ENCODE data around the gene ATG3.
"Not testable (repeated sequence)": the region's sequence is repeated elsewhere in the genome, so short reads cannot be mapped to it uniquely, and the experiment has no call there.

The ATG3 gene

DNA sequence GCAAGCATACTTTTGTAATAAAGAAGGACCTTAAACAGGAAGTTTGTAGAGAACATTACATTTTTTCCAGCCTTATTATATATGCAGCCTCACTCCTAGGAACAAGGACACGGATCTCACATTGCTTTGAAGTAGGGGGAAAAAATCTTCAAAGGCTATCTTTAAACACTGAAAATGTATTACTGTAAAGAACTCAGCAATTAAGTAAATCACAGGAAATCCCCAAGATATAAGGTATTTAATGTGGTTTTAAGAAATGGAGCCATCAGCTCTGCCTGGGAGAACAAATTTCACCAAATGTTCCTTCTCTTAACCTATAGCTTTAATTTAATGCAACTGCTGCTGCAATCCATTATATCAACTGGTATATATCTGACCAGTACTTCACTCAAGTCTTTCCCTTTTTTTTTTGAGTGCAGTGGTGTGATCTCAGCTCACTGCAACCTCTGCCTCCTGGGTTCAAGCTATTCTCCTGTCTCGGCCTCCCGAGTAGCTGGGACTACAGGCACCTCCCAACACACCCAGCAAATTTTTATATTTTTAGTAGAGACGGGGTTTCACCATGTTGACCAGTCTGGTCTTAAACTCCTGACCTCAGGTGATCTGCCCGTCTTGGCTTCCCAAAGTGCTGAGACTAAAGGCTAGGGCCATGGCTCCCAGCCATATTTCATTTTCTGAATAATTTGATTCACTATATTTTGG lies 65.2 kb downstream of the ATG3 start (continued):
- TF ChIP-seq, protein P1, sequence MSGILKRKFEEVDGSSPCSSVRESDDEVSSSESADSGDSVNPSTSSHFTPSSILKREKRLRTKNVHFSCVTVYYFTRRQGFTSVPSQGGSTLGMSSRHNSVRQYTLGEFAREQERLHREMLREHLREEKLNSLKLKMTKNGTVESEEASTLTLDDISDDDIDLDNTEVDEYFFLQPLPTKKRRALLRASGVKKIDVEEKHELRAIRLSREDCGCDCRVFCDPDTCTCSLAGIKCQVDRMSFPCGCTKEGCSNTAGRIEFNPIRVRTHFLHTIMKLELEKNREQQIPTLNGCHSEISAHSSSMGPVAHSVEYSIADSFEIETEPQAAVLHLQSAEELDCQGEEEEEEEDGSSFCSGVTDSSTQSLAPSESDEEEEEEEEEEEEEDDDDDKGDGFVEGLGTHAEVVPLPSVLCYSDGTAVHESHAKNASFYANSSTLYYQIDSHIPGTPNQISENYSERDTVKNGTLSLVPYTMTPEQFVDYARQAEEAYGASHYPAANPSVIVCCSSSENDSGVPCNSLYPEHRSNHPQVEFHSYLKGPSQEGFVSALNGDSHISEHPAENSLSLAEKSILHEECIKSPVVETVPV (CRISPR knock-in tag; IDR thresholded peaks at IDR 0.05): no peak
- no peak for TF ChIP-seq PPARA (CRISPR knock-in tag; IDR thresholded peaks at IDR 0.05; ENCODE audit: borderline replicate concordance)
- TF ChIP-seq ZFP3 (CRISPR knock-in tag; IDR thresholded peaks at IDR 0.05): no peak

DNA sequence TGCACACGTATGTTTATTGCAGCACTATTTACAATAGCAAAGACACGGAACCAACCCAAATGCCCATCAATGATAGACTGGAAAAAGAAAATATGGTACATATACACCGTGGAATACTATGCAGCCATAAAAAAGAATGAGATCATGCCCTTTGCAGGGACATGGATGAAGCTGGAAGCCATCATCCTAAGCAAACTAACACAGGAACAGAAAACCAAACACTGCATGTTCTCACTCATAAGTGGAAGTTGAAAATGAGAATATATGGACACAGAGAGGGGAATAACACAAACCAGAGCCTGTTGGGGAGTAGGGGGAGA lies 67.4 kb downstream of the ATG3 start:
- ATAC-seq: not testable (repeated sequence)

DNA sequence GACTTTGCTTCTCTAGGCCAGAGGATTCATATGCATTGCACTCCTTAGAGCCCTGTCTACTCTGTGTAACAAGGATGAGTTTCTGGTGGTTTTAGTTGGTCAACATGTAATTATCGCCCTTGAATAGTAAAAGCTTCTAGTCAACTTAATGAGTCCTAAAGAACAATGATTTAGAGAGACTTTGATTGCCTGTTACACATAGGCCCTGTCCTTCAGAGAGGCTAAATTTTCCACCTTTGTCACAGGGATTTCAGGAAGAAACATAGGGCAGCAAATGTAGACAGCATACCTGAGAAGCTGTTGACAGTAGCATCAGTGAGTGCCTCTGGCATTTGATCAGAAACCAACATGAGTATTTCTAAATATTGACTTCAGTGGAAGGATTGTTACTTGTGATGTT lies 69.6 kb downstream of the ATG3 start:
- ATAC-seq: no peak
- no peak for TF ChIP-seq BACH2 (CRISPR knock-in tag; IDR thresholded peaks at IDR 0.05; ENCODE audit: borderline replicate concordance)
- no peak for TF ChIP-seq ZC3H10 (CRISPR knock-in tag; IDR thresholded peaks at IDR 0.05)
- no peak for TF ChIP-seq ISL1 (CRISPR knock-in tag; IDR thresholded peaks at IDR 0.05)
- no peak for TF ChIP-seq ZFP30 (CRISPR knock-in tag; IDR thresholded peaks at IDR 0.05)
- no peak for TF ChIP-seq ZFP3 (CRISPR knock-in tag; IDR thresholded peaks at IDR 0.05)
- TF ChIP-seq, protein P2, sequence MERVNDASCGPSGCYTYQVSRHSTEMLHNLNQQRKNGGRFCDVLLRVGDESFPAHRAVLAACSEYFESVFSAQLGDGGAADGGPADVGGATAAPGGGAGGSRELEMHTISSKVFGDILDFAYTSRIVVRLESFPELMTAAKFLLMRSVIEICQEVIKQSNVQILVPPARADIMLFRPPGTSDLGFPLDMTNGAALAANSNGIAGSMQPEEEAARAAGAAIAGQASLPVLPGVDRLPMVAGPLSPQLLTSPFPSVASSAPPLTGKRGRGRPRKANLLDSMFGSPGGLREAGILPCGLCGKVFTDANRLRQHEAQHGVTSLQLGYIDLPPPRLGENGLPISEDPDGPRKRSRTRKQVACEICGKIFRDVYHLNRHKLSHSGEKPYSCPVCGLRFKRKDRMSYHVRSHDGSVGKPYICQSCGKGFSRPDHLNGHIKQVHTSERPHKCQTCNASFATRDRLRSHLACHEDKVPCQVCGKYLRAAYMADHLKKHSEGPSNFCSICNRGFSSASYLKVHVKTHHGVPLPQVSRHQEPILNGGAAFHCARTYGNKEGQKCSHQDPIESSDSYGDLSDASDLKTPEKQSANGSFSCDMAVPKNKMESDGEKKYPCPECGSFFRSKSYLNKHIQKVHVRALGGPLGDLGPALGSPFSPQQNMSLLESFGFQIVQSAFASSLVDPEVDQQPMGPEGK (CRISPR knock-in tag; IDR thresholded peaks at IDR 0.05; ENCODE audit: borderline replicate concordance): no peak
- no peak for TF ChIP-seq RARB (CRISPR knock-in tag; IDR thresholded peaks at IDR 0.05)
- TF ChIP-seq PPARA (CRISPR knock-in tag; IDR thresholded peaks at IDR 0.05; ENCODE audit: borderline replicate concordance): no peak
- no peak for TF ChIP-seq ZNF70 (CRISPR knock-in tag; IDR thresholded peaks at IDR 0.05)
- no peak for TF ChIP-seq TCF4 (CRISPR knock-in tag; IDR thresholded peaks at IDR 0.05; ENCODE audit: borderline replicate concordance)
- TF ChIP-seq, protein P3, sequence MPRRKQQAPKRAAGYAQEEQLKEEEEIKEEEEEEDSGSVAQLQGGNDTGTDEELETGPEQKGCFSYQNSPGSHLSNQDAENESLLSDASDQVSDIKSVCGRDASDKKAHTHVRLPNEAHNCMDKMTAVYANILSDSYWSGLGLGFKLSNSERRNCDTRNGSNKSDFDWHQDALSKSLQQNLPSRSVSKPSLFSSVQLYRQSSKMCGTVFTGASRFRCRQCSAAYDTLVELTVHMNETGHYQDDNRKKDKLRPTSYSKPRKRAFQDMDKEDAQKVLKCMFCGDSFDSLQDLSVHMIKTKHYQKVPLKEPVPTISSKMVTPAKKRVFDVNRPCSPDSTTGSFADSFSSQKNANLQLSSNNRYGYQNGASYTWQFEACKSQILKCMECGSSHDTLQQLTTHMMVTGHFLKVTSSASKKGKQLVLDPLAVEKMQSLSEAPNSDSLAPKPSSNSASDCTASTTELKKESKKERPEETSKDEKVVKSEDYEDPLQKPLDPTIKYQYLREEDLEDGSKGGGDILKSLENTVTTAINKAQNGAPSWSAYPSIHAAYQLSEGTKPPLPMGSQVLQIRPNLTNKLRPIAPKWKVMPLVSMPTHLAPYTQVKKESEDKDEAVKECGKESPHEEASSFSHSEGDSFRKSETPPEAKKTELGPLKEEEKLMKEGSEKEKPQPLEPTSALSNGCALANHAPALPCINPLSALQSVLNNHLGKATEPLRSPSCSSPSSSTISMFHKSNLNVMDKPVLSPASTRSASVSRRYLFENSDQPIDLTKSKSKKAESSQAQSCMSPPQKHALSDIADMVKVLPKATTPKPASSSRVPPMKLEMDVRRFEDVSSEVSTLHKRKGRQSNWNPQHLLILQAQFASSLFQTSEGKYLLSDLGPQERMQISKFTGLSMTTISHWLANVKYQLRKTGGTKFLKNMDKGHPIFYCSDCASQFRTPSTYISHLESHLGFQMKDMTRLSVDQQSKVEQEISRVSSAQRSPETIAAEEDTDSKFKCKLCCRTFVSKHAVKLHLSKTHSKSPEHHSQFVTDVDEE (CRISPR knock-in tag; IDR thresholded peaks at IDR 0.05): no peak
- TF ChIP-seq CSDC2 (CRISPR knock-in tag; IDR thresholded peaks at IDR 0.05): no peak
- TF ChIP-seq, protein P1 (CRISPR knock-in tag; IDR thresholded peaks at IDR 0.05): no peak

DNA sequence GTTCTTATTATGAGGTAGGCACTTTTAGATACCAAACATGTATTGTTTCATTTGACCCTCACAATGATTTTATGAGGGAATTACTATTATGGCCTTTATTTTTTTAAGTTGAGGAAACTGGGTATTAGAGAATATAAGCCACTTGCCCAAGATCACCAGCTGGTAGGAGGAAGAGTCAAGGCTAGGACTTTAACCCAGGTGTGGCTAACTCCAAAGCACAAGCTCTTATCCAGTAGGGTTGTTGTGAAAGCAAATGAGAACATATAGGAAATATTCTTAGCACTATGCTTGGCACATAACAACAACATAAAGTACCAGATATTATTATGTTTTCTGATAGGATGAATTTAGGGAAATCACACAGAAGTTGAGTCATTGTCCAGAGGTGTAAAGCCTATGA lies 70.4 kb downstream of the ATG3 start:
- ATAC-seq: no peak
- no peak for TF ChIP-seq ZFP3 (CRISPR knock-in tag; IDR thresholded peaks at IDR 0.05)
- no peak for TF ChIP-seq SNAI2 (CRISPR knock-in tag; IDR thresholded peaks at IDR 0.05)
- TF ChIP-seq, protein P3 (CRISPR knock-in tag; IDR thresholded peaks at IDR 0.05): no peak
- no peak for TF ChIP-seq TCF4 (CRISPR knock-in tag; IDR thresholded peaks at IDR 0.05; ENCODE audit: borderline replicate concordance)
- TF ChIP-seq ZFP30 (CRISPR knock-in tag; IDR thresholded peaks at IDR 0.05): no peak
- no peak for TF ChIP-seq ARNTL (CRISPR knock-in tag; IDR thresholded peaks at IDR 0.05; ENCODE audit: borderline replicate concordance, low read depth)
- TF ChIP-seq ZNF8 (CRISPR knock-in tag; IDR thresholded peaks at IDR 0.05): no peak
- no peak for TF ChIP-seq TOX (CRISPR knock-in tag; IDR thresholded peaks at IDR 0.05; ENCODE audit: borderline replicate concordance)
- TF ChIP-seq ZC3H10 (CRISPR knock-in tag; IDR thresholded peaks at IDR 0.05): no peak
- TF ChIP-seq, protein P1 (CRISPR knock-in tag; IDR thresholded peaks at IDR 0.05): no peak
- TF ChIP-seq CSDC2 (CRISPR knock-in tag; IDR thresholded peaks at IDR 0.05): no peak
- TF ChIP-seq BACH2 (CRISPR knock-in tag; IDR thresholded peaks at IDR 0.05; ENCODE audit: borderline replicate concordance): no peak
- TF ChIP-seq ISL1 (CRISPR knock-in tag; IDR thresholded peaks at IDR 0.05): no peak
- TF ChIP-seq, protein P4, sequence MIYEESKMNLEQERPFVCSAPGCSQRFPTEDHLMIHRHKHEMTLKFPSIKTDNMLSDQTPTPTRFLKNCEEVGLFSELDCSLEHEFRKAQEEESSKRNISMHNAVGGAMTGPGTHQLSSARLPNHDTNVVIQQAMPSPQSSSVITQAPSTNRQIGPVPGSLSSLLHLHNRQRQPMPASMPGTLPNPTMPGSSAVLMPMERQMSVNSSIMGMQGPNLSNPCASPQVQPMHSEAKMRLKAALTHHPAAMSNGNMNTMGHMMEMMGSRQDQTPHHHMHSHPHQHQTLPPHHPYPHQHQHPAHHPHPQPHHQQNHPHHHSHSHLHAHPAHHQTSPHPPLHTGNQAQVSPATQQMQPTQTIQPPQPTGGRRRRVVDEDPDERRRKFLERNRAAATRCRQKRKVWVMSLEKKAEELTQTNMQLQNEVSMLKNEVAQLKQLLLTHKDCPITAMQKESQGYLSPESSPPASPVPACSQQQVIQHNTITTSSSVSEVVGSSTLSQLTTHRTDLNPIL (CRISPR knock-in tag; IDR thresholded peaks at IDR 0.05; ENCODE audit: low read depth): no peak
- TF ChIP-seq, protein P2 (CRISPR knock-in tag; IDR thresholded peaks at IDR 0.05; ENCODE audit: borderline replicate concordance): no peak
